ENCODE results near the gene GPD1L. TPM values are rescaled to one million over a fixed set of nuclear protein-coding genes. Genes with fewer than 3 reads are reported as not detected.

The GPD1L gene
- total and polyA plus RNA-seq, 10 of the 15 experiments (the other 5 are each of a cell fraction or from before 2014, with no cell fraction given), result 0.77 to 4.8 (median 3.9) TPM

DNA sequence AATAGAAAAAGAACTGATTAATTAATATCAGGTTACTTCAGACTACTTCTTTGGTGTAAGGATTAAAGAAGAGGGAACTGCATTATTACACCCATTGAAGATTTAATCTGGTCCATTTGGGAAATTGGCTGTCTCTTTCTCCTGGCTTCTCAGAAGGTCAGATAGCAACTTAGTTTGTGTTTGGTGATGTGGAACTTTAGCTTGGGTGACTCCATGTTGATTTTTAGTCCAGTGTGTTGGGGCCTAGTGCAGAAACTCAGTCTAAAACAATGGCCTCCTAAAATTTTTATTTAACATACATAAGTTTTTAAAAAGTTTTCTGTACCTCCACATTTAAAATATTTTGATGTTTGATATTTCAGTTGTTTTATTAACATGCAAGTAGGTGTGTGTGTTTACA lies 27.6 kb upstream of the GPD1L start:
- ChIA-PET POLR2A (no interaction called here), SMC1A (ENCODE audit: uncharacterized antibody, unreplicated experiment) (interaction anchor here (0.7 kb wide), 1 partner anchor 1061 kb away, joined by 3 read pairs; no protein-coding TSS in a partner anchor), RAD21 (ENCODE audit: unreplicated experiment) (no interaction called here), CTCF (no interaction called here)
- BruUV-seq (replicated peaks), result no TSS peak
- FAIRE-seq (no peak), DNase-seq (ENCODE audit: low read depth, low spot score) (no peak), ATAC-seq (no peak)
- Histone ChIP-seq H4K20me1 (ENCODE audit: control insufficient read depth, insufficient read depth) (no peaks in the 10 kb centered on the region), H3K4me3 (no peak overlapping the region), H3K4me1 (ENCODE audit: control insufficient read depth, insufficient read depth, low read length) (no peaks in the 10 kb centered on the region), H3K27me3 (replicated peaks in 1 of 2; ENCODE audit: control insufficient read depth in 2 of 2, insufficient read depth in 2 of 2, low read length in 1 of 2) (no peaks in the 10 kb centered on the region), H3K9ac (ENCODE audit: control insufficient read depth, insufficient read depth, low read length) (no peak overlapping the region), H3K36me3 (ENCODE audit: control insufficient read depth in 2 of 2, insufficient read depth in 2 of 2, low read length in 1 of 2) (no peaks in the 10 kb centered on the region), H2AFZ (ENCODE audit: control insufficient read depth, low read depth, low read length) (no peak overlapping the region), H3K27ac (ENCODE audit: control insufficient read depth, insufficient read depth) (no peak overlapping the region), H3K9me3 (replicated peaks; ENCODE audit: control insufficient read depth, insufficient read depth, low read length) (no peaks in the 10 kb centered on the region), H3K4me2 (ENCODE audit: control insufficient read depth, insufficient read depth) (no peak overlapping the region), H3K79me2 (ENCODE audit: control insufficient read depth, insufficient read depth, low read length) (no peaks in the 10 kb centered on the region)
- TF ChIP-seq, protein P1, sequence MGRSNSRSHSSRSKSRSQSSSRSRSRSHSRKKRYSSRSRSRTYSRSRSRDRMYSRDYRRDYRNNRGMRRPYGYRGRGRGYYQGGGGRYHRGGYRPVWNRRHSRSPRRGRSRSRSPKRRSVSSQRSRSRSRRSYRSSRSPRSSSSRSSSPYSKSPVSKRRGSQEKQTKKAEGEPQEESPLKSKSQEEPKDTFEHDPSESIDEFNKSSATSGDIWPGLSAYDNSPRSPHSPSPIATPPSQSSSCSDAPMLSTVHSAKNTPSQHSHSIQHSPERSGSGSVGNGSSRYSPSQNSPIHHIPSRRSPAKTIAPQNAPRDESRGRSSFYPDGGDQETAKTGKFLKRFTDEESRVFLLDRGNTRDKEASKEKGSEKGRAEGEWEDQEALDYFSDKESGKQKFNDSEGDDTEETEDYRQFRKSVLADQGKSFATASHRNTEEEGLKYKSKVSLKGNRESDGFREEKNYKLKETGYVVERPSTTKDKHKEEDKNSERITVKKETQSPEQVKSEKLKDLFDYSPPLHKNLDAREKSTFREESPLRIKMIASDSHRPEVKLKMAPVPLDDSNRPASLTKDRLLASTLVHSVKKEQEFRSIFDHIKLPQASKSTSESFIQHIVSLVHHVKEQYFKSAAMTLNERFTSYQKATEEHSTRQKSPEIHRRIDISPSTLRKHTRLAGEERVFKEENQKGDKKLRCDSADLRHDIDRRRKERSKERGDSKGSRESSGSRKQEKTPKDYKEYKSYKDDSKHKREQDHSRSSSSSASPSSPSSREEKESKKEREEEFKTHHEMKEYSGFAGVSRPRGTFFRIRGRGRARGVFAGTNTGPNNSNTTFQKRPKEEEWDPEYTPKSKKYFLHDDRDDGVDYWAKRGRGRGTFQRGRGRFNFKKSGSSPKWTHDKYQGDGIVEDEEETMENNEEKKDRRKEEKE (IDR thresholded peaks at IDR 0.05), result no peak
- TF ChIP-seq HCFC1 (IDR thresholded peaks at IDR 0.05; ENCODE audit: low read length) (no peak), POLR2AphosphoS5 (IDR thresholded peaks at IDR 0.05; ENCODE audit: low read length) (no peak), JUND (IDR thresholded peaks at IDR 0.05; ENCODE audit: low read depth, low read length) (no peak), ZNF274 (IDR thresholded peaks at IDR 0.05; ENCODE audit: insufficient read depth, insufficient read length) (no peak), CHD4 (IDR thresholded peaks at IDR 0.05) (no peak), SIX5 (IDR thresholded peaks at IDR 0.05; ENCODE audit: low read depth, low read length, severe bottlenecking) (no peak), RAD21 (IDR thresholded peaks at IDR 0.05; ENCODE audit: insufficient read depth, low read depth, low read length) (no peak)
- TF ChIP-seq, protein P2, sequence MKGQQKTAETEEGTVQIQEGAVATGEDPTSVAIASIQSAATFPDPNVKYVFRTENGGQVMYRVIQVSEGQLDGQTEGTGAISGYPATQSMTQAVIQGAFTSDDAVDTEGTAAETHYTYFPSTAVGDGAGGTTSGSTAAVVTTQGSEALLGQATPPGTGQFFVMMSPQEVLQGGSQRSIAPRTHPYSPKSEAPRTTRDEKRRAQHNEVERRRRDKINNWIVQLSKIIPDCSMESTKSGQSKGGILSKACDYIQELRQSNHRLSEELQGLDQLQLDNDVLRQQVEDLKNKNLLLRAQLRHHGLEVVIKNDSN (IDR thresholded peaks at IDR 0.05; ENCODE audit: borderline replicate concordance, extremely low read length, insufficient read depth, low read depth, low read length), result no peak
- intact Hi-C loops (cut with micrococcal nuclease; ENCODE audit: unreplicated experiment), result no loop called here
- in situ Hi-C loops (cut with MboI), result no loop called here

Measured in GM12878 (cell line).